Astrocyte of the spinal cord (primary cell): Measurements from ENCODE around the gene CRIM1.

Experiments
- DNase-seq: peaks from one replicate; pipeline ENCODE4 v3.0.0; 2011; ENCODE audit warnings: low read depth, low spot score
- H3K4me3 ChIP-seq: 2 replicates; pipeline ENCODE4 v1.5.1; 2011; ENCODE audit warnings: low read depth, mild to moderate bottlenecking, low read length, moderate library complexity
- in situ Hi-C: cut with HindIII; loops from 2 replicates; pipeline ENCODE4 v1.10.0; 2017; ENCODE audit warnings: low sequenced_read_pairs
- TF ChIP-seq, protein P1 (sequence below): IDR thresholded peaks from 2 replicates; pipeline ENCODE4 v1.5.1; 2012; ENCODE audit warnings: low read depth, mild to moderate bottlenecking, low read length, inconsistent platforms

Gene CRIM1

DNA sequence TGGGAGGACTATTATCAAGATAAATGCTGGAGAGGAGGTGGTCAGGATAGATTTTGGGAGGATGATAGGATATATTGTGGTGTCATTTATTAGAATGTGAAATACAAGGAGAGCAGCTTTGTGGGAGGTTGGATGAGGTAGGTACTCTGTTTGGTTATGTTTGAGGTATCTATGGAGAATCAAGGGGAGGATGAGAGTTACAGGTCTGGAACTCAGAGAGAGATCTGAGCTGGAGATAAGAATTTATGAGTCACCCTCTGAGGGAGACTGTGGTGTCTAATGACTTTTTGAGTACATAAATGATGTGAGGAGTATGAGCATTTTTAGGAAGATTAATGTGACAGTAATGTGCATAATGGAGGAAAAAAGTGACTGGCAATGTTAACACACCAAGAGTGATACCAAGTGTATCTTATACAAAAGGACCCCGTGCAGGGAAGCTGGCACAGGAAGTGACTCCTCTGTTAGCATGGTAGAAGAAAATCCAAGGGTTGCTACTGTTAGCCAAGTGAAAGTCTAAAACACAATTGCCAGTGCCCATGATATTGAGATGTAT, 48.2 kb downstream of the CRIM1 start:
- in situ Hi-C loops: no loop called here
- DNase-seq: peak; percentile 90
- TF ChIP-seq, protein P1, sequence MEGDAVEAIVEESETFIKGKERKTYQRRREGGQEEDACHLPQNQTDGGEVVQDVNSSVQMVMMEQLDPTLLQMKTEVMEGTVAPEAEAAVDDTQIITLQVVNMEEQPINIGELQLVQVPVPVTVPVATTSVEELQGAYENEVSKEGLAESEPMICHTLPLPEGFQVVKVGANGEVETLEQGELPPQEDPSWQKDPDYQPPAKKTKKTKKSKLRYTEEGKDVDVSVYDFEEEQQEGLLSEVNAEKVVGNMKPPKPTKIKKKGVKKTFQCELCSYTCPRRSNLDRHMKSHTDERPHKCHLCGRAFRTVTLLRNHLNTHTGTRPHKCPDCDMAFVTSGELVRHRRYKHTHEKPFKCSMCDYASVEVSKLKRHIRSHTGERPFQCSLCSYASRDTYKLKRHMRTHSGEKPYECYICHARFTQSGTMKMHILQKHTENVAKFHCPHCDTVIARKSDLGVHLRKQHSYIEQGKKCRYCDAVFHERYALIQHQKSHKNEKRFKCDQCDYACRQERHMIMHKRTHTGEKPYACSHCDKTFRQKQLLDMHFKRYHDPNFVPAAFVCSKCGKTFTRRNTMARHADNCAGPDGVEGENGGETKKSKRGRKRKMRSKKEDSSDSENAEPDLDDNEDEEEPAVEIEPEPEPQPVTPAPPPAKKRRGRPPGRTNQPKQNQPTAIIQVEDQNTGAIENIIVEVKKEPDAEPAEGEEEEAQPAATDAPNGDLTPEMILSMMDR: no peak
- H3K4me3 ChIP-seq: no peak overlapping the region

DNA sequence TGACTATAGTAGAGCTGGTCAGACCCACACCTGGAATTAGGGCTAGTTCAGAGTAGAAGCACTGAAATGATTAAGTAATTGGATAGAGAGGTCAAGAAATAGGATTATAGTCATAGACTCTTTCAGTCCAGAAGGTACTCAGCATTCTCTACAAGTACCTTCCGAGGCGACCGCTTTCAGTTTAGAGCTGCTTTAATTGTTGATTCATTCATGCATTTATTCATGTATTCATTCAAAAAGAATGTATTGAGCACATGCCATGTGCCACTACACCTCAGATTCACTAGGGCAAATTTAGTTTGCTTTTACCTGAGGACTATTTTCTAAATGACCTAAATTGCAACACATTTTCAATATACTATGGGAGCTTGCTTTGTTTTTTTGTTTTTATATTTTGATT, 48.7 kb downstream of the CRIM1 start:
- H3K4me3 ChIP-seq: no peak overlapping the region
- in situ Hi-C loops: no loop called here
- TF ChIP-seq, protein P1: no peak
- peak; percentile 75 for DNase-seq

DNA sequence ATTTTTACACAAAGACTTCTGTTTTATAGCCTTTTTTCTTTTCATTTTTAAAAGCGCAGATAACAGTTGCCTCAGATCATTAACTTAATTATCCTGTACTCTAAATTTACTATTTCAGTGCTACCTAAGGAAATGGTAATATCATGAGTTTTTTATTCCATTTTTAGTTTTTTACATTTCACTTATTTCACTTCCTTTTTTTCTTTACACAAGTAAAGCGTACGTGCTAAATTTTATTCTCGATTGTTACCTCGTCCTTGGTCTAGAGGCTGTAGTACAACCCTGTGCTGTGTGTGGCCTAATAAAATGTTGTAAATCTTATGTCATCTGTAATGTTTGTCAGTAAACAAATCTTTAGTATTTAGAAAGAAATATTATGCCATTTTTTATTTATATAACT, 49.2 kb downstream of the CRIM1 start:
- no peak overlapping the region for H3K4me3 ChIP-seq
- in situ Hi-C loops: no loop called here
- TF ChIP-seq, protein P1: no peak
- DNase-seq: no peak

DNA sequence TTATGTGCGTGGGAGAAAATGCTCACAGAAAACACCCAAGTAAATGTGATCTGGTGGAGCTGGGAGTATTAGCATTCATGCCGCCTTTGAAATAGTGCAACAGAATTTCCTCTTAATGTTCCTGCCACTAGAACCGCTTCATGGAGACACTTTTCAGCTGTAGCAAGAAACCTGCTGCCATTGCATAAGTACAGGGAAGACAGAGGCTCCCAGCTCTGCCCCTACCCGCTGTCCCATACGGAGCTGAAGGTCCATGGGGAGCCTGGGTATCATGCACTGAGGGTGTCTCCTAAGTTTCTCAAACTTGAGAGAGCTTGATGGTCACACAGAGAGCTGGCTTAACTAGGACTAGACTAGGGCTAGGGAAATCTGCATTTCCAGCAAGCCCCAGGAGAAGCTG, 49.6 kb downstream of the CRIM1 start:
- in situ Hi-C loops: no loop called here
- TF ChIP-seq, protein P1: no peak
- DNase-seq: no peak
- H3K4me3 ChIP-seq: no peak overlapping the region

DNA sequence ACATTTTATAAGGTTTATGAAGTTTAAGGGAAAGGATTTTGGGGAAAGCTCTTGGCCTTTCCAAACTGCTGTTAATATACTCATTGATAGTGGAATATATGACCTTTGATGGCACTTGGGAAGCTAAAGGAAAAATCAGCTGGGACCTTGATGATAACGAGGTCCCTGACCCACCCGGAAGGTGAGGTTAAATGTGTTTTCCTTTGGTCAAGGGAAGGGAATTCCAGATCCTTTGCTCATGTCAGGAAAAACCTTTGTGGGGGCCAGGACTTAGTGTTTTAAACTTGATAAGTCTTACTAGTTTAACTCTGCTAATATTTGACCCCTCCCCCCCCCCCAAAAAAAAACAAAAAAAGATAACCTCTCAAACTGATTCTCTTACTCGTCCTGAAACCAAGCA, 50.7 kb downstream of the CRIM1 start:
- in situ Hi-C loops: no loop called here
- TF ChIP-seq, protein P1: no peak
- DNase-seq: no peak
- H3K4me3 ChIP-seq: no peak overlapping the region

DNA sequence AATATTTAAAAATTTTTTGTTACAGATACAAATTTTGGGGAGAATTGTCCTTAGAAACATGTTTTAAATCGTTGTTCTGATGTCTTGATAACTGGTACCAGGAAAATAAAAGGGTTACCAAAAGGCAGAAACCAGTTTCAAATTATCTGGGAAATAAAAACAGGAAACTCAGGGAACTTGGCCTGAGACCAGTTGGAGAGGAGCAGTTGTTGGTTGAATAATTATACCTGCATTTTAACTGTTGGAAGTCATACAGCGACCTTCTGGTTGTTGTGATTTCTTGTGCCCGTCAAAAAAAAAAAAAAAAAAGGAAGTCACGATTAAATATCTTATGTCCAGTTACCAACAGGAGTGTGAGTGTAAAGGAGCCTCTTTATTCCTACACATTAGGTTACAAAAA, 51.8 kb downstream of the CRIM1 start:
- TF ChIP-seq, protein P1: no peak
- no peak overlapping the region for H3K4me3 ChIP-seq
- in situ Hi-C loops: no loop called here
- DNase-seq: no peak
